Transverse colon (tissue), 4 donors: ENCODE measurements around the gene ATP6V1C2.

Experiments used
- EP300 ChIP-seq: sonication (generic); formaldehyde crosslinking; IDR thresholded peaks from one replicate; pipeline ENCODE4 v1.6.1; 2017; ENCODE audit warnings: antibody characterized with exemption, low read depth
- POLR2A ChIP-seq: fragments of 450-650 bp; IDR thresholded peaks from one replicate; pipeline ENCODE4 v1.6.1; 2016; ENCODE audit warnings: antibody characterized with exemption, mild to moderate bottlenecking, moderate library complexity
- POLR2AphosphoS5 ChIP-seq, 3 donors: sonication (generic); formaldehyde crosslinking; IDR thresholded peaks; one replicate each; pipeline ENCODE4 v1.6.1; 2016; ENCODE audit warnings: antibody characterized with exemption in 3 of 3
- TF ChIP-seq, protein P1 (sequence below), 5 experiments: fragments of 200-600 bp in 3 of 5; fragments of 450-650 bp in 2 of 5; sonication (generic) in 3 of 5; IDR thresholded peaks; 1 replicate in 2 of 5; 2 replicates in 3 of 5; pipeline ENCODE4 v1.5.1; 2016 to 2017; ENCODE audit warnings: antibody characterized with exemption in 5 of 5, inconsistent platforms in 3 of 5, mild to moderate bottlenecking in 2 of 5, moderate library complexity in 1 of 5

GRCh38 chr2:10820562-10820961 lies 99.1 kb downstream of the ATP6V1C2 start:
- TF ChIP-seq, protein P1, sequence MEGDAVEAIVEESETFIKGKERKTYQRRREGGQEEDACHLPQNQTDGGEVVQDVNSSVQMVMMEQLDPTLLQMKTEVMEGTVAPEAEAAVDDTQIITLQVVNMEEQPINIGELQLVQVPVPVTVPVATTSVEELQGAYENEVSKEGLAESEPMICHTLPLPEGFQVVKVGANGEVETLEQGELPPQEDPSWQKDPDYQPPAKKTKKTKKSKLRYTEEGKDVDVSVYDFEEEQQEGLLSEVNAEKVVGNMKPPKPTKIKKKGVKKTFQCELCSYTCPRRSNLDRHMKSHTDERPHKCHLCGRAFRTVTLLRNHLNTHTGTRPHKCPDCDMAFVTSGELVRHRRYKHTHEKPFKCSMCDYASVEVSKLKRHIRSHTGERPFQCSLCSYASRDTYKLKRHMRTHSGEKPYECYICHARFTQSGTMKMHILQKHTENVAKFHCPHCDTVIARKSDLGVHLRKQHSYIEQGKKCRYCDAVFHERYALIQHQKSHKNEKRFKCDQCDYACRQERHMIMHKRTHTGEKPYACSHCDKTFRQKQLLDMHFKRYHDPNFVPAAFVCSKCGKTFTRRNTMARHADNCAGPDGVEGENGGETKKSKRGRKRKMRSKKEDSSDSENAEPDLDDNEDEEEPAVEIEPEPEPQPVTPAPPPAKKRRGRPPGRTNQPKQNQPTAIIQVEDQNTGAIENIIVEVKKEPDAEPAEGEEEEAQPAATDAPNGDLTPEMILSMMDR (IDR thresholded peaks at IDR 0.05), result no peak
- TF ChIP-seq POLR2A, result no peak
- no peak for TF ChIP-seq POLR2AphosphoS5 (IDR thresholded peaks at IDR 0.05)
- no peak for TF ChIP-seq EP300
